NCI-H2227 treated with DMSO at 0.1 percent for 48 hours (cell line): ENCODE data around the gene MAPK13.
A peak's percentile ranks its signal among the peaks of the same experiment; 100 is the strongest.
"Not testable (repeated sequence)": the region's sequence is repeated elsewhere in the genome, so short reads cannot be mapped to it uniquely, and the experiment has no call there.

ENCODE experiments used
- DNase-seq: peaks from one replicate; lab custom pipeline; 2025; lab: John Stamatoyannopoulos, UW

The MAPK13 gene

DNA sequence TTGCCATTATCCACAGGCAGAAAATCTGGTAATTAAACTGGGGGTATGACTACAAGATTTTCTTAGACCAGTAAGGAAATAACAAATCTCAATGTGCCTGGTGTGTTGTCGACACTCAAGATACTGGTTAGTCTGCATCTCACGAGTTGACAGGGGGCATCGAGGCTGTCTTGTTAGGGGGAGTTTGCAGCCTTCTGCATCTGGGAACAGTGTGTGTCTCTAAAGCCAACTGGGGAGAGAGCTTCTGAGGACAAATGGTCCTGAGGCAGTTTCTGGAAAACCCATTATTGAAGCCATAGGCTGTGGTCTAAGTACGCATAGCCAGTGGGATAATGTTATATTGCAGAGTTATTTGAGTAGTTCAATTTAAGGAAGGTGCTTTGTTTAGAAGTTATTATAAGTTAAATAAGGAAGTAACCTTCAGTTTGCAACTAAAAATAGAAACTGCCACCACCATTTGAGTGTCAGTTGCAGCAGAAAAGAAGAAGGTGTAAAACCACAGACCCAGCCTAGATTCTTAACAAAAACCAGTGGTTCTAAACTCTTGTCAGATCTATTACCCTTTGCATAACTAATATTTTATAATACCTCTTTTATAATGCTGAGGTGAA lies 15.4 kb upstream of the MAPK13 start:
- no peak for DNase-seq

DNA sequence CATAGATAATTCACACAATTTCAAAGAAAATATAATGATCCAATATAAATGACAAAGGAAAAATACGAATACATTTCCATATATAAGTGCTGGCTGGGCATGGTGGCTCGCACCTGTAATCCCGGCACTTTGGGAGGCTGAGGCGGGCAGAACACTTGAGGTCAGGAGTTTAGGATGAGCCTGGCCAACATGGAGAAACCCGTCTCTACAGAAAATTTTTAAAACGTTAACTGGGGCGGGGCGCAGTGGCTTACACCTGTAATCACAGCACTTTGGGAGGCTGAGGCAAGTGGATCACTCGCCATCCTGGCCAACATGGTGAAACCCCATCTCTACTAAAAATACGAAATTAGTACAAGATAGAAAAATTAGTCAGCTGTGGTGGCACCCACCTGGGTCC lies 14.9 kb upstream of the MAPK13 start:
- no peak for DNase-seq

DNA sequence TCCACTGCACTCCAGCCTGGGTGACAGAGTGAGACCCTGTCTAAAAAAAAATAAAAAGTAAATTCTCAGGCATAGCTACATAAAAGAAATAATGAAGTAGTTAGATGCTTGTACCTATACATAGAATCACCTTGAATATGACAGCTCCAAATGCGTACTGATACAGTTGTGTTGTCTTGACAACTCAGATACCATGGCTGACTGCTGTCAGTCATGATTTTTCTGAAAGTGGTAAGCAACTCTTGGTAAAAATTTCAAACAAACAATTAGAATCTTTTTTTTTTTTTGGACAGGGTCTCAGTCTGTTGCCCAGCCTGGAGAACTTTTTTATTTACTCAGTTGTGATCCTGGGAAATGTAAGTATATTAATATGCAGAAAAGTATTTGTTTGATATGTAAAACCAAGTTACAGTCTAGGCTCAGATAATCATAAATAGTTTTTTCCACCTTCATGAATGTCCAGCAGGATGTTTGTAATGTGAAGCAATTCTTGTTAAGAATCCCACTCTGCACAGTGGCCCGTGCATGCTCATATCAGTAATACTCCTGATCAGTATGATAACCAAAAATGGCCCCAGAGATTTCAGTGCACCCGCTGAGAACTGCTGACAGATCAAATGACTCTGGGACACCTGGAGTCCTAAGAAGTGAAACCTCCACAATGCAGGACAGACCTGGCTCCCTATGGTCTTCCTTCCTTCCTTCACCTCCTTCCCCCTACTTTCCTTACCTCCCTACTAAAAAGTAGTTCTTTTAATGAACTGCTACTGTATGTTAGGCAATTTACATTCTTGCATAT lies 14.0 kb upstream of the MAPK13 start:
- DNase-seq: no peak

- DNase-seq: no peak
Measured at GRCh38 chr6:36116943-36117342, 13.4 kb upstream of the MAPK13 start.

GRCh38 chr6:36117658-36118549 lies 12.4 kb upstream of the MAPK13 start:
- no peak for DNase-seq

GRCh38 chr6:36118550-36119107 lies 11.7 kb upstream of the MAPK13 start:
- no peak for DNase-seq

GRCh38 chr6:36119209-36119608 lies 11.1 kb upstream of the MAPK13 start:
- no peak for DNase-seq

- no peak for DNase-seq
Measured at GRCh38 chr6:36120018-36120417, 10.3 kb upstream of the MAPK13 start.

- DNase-seq: no peak
Measured at GRCh38 chr6:36120539-36120938, 9.8 kb upstream of the MAPK13 start.

DNA sequence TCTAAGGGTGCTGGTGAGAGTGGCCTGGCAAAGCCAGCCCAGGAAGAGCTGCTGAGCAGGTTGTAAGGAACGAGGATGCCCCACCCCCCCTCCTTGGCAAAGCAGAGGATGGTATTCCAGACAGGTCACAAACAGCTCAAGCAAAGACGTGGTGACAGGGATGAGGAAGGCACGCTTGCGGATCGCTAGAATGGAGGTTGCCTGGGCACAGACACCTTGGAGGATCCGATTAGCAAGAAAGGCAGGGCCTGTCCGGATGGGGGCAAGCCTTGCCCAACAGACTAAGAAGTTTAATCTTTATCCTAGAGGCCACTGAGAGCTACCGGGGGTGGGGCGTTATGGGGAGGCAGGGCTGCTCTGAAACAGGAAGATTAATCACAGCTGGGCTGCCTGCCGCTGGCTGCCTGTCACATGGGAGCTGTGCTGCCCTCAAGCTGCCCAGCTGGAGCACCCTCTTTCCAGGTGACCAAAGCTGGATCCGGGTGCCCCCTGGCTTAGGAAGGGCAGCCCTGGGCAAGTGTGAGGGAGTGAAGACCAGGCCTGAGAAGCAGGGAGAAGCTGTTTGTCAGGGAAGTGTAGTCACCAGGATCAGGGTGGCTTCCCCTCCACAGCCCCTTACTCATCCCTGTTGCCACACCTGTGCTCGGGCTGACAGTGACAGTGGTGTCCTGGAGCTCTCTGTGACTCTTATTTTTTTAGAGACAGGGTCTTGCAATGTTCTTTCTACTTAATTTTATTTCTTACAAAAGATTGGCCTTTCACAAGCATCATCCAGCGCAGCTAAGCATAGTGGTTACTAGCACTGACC lies 9.1 kb upstream of the MAPK13 start:
- DNase-seq: no peak

DNA sequence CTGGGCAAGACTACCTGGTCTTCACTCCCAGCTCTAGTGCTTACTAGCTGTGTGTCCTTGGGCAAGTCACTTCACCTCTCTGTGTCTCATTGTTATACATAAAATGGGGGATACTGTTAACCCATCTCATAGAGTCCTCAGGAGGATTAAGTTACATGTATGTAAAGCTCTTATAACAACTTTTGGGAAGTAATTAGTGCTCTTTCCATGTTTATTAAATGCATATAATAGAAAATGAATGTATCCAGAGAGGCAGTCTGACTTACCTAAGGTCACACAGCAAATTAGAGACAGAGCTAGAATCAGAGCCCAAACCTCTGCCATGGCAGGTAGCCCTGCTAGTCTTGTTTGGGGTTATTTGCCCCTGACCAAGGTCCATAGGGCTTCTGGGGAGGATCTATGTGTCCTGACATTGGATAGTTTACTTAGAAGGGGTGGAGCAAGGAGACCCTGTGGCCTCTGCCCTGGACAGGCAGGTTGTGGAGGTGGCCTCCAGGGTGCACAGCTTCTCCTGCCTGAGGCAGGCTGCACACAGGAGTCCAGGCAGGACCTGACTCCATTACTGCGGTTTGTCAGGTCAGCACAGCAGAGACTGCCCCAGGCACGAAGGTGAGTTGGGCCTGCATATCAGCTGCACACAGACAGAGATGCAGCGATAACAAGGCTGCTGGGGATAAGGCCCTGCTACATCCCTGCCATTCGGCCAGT lies 8.4 kb upstream of the MAPK13 start:
- no peak for DNase-seq

DNA sequence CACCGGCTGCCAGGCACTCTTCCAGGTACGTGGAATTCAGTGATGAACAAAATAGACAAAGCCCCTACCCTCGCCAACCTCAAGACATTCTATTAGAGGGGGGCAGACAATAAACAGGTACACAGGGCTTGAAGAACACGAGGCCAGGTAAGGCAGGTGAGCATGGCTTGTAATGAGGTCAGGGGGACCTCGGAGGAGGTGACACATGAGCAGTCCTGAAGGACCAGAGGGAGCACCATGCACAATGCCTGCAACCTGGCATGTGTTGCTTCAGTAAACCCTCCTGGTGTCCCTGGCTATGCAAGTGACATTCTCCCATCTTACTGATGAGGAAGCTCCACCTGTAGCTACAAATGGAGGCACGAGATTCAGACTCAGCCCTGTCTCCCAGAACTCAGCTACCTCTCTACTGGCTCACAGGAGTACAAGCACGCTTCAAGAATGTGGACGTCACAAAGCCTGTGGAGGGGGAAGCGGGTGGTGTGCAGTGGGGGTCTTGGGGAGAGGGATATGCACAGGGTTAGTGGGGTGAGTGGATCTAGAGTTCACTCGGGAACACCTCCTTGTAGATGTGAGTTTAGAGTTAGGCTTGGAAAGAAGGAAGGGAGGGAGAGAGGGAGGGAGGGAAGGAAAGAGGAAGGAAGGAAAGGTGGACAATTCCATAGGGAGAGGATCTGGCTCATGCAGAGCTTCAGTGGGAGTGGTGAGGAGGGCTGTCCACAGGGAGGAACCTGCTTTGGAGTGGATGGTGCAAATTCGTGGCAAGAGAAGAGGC lies 7.6 kb upstream of the MAPK13 start:
- no peak for DNase-seq

- peak; percentile 35 for DNase-seq
Measured at GRCh38 chr6:36123270-36124139, 6.8 kb upstream of the MAPK13 start.

DNA sequence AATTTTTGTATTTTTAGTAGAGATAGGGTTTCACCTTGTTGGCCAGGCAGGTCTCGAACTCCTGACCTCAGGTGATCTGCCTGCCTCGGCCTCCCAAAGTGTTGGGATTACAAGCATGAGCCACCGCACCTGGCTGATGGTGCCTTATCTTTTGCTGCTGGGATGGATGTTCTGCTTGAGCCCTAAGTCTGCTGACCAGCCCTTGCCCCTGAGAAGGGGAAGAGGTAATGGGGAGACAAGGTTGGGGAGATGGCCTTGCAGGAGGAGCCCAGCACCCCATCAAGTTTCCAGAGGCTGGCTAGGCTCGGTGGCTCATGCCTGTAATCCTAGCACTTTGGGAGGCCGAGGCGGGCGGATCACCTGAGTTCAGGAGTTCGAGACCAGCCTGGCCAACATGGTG lies 6.0 kb upstream of the MAPK13 start:
- DNase-seq: not testable (repeated sequence)

GRCh38 chr6:36124881-36125280 lies 5.4 kb upstream of the MAPK13 start:
- no peak for DNase-seq

- DNase-seq: no peak
Measured at GRCh38 chr6:36125575-36125974, 4.7 kb upstream of the MAPK13 start.

- DNase-seq: no peak
Measured at GRCh38 chr6:36126121-36126520, 4.2 kb upstream of the MAPK13 start.

DNA sequence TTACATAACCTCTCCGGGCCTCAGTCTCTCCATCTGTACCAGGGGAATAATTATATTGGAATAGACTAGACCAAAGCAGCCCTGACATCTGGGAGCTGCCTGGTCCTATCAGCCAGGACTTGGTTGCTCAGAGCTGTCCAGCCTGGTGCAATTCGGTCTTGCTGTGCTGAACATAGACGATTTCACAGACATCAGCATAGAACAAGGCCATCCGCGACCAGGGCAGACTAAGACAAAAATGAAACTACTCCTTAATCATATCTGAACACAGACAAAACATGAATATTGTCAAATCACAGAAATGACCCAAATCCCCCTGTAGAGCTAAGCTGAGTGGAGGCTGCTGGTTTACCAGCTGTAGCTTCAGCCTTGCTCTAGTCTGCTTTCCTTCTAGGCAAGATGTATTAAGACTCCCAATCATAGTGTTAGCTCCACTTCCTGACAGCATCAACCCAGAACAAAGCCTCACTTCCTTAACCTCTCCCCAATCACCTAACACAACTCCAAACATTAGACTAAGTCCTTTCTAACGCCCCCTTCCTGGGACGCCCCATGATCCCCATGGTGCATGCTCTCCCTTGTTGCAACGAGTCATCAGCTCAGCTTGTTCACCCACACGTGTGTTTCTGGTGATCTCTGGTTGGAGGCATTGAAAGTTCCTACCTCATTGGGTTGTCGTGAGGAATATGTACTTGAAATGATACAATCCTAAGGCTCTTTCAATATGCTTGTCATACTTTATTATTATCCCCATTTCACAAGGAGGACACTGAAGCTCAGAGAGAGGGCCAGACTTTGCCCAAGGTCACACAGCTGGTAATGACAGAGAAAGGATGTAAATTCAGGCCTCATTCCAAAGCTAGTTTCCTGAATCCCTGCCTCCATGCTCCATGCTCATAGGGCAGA lies 3.5 kb upstream of the MAPK13 start:
- DNase-seq: no peak
